GM23338 (cell line): ENCODE results near the gene PLEK.

ENCODE experiments used
- CTCF ChIP-seq, 2 experiments: fragments of 200-600 bp in 1 of 2; sonication (generic) in 1 of 2; conservative IDR thresholded peaks; 2 replicates each; pipeline versions ENCODE4 v1.5.1 to v1.6.1; 2016 to 2017; ENCODE audit warnings: antibody characterized with exemption in 2 of 2, low read depth in 2 of 2, mild to moderate bottlenecking in 2 of 2, moderate library complexity in 1 of 2
- EZH2 ChIP-seq: fragments of 200-600 bp; sonication (generic); IDR thresholded peaks from one replicate; pipeline ENCODE4 v1.8.0; 2017; ENCODE audit warnings: antibody characterized with exemption, mild to moderate bottlenecking, low read depth; ENCODE audit not compliant: unreplicated experiment
- REST ChIP-seq: IDR thresholded peaks from one replicate; pipeline ENCODE4 v1.6.1; 2018; ENCODE audit warnings: antibody characterized with exemption; ENCODE audit not compliant: unreplicated experiment

GRCh38 chr2:68428126-68428525 is 63.0 kb downstream of the PLEK start:
- TF ChIP-seq CTCF (conservative IDR thresholded peaks at IDR 0.05; ENCODE audit: low read depth in 2 of 2) (no peak), REST (no peak), EZH2 (no peak)
